Globus pallidus (tissue), 1 donor: ENCODE results near the gene CCIN.
A peak's percentile ranks its signal among the peaks of the same experiment; 100 is the strongest.
"Not testable (repeated sequence)": the region's sequence is repeated elsewhere in the genome, so short reads cannot be mapped to it uniquely, and the experiment has no call there.

Experiments
- DNase-seq: peaks from one replicate; pipeline ENCODE4 v3.0.0-alpha.2; 2015; ENCODE audit warnings: low spot score

CCIN gene

DNA sequence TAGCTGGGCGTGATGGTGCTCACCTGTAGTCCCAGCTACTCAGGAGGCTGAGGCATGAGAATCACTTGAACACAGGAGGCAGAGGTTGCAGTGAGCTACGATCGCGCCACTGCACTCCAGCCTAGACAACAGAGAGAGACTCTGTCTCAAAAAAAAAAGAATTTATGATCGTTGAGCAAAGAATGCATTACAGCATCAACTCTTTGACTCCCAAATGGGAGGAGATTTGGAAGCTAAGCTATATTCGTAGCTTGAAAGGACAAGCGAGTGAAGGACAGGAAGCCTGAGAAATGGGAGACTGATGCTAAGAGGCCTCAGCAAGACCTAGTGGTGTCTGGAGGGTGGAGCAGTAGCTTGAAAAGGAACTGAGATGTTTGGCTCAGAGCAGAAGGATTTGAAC is 10.3 kb upstream of the CCIN start:
- DNase-seq, result no peak

- DNase-seq, result not testable (repeated sequence)
Measured at GRCh38 chr9:36159509-36159908, 9.7 kb upstream of the CCIN start.

GRCh38 chr9:36160126-36160525 is 9.1 kb upstream of the CCIN start:
- not testable (repeated sequence) for DNase-seq

GRCh38 chr9:36161187-36161586 is 8.0 kb upstream of the CCIN start:
- DNase-seq, result no peak

GRCh38 chr9:36162211-36162738 is 6.9 kb upstream of the CCIN start:
- no peak for DNase-seq

DNA sequence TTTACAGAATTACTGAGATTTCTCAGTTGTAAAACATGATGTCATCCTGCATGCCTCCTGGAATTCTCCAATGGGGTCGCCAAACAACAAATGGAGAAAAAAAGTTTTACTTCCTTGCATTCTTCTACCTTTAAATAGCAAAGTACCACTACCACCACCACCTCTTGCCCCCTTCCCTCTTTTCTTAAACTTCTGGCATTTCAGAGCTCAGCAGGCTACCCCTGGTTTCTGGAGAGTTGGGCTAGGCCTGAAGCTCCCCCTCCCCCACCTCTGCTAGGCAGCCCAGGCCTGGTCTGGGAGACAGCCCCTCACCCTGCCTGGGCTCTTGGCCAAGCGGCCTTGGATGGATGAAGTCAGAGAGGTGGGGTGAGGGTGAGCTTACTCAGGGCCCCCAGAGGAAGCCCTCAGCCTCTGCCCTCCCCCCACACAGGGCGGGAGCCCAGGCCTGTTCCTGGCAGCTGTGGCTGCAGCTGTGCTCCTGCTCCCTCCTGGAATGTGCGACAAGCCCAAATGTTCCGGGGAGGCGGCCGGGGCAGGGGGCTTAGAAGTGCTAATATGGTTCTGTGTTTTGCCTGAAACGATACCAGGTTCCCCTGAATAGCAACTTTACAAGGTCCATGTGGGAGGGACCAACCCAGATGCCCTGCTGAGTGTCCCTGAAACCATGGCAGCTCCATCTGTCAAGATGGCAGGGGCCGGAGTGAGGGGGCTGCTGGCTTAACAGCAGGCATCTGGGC is 6.0 kb upstream of the CCIN start:
- DNase-seq, result peak; percentile 73

DNA sequence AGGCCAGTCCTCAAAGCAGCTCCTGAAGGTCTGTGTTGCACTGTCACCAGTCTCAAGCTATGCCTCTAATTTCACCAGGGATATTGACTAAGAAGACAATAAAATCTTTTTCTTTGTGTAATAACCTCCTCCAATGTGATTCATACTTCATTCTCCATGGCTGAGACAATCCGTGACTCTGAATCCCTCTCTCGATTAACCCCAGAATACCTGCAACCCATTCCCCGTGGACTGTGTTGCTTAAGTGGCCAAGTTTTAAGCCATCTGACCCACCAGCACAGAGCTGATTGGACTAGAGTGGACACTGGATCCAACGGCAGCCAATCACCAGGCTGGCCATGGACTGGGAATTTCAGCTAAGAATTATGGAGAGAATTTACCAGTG is 5.4 kb upstream of the CCIN start:
- DNase-seq, result no peak

GRCh38 chr9:36164372-36164771 is 4.8 kb upstream of the CCIN start:
- DNase-seq, result no peak

DNA sequence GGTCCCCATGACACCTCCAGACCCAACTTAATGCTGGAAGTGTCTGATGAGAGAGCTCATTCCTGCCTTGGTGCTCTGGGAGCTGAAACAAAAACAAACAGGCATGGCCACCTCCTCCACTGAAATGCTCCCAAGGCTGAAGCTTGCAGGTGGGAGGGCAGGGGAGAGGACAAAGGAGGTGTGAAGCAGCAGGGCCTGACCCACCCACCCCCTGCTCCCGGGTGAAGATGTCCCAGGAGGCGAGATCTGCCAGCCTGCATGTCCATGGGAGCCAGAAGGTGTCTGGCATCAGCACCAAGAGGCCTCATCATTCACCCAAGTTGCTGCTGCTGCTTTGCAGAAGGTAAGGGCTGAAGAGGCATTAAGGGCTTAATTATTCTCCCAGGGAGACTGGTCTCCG is 4.2 kb upstream of the CCIN start:
- no peak for DNase-seq

DNA sequence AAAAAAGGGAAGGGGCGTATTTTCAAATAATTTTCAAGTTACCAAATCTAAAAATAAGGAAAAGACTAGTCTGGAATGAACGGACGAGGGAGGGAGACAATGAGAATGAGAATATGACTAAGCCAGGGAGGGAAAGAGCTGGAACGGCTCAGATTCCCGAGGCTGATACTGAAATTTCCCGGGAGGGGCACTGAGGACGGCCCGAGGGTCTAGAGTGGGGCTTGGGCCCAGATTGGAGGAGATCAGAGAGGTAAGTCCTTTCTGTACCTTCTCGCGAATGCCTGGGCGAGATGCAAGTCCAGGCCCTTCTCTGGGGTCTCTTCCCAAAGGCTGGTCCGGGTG is 3.4 kb upstream of the CCIN start:
- no peak for DNase-seq

DNA sequence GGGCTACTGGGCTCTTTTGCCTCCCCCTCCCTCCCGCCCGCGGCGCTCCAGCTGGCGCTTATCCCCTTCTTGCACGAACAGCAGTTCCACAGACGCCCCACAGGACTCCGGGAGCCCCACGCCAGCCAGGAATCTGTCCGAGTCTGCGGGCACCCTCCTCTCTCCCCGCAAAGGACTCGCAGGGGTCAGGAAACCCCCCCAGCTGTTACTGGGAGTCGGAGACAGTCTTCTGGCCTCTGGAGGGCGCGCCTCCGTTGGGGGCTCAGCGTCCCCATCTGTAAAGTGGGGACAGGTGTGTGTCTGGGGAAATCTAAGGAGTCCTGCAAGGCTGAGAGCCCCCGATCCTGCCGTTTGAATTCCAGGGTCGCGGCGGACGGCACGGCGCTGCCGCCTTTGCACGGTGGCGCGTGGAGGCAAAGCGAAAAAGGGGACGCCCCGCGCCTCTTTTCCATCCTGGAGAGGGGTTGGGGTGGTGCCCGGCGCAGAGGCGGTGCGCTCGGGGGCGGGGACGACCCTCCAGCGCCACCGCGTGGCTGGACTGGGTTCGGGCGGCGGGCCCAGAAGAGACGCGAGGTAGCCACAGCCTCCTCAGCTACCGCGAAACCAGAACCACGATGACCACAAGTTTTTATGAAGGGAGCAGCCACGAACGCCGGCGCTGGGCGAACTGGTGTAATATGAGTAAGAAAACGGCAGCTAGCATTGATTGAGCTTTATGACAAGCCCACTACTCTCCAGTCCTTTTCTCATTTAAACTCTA is 2.8 kb upstream of the CCIN start:
- DNase-seq, result peak; percentile 77

GRCh38 chr9:36169708-36170107 is 520 bp downstream of the CCIN start:
- DNase-seq, result no peak

- DNase-seq, result no peak
Measured at GRCh38 chr9:36170531-36170930, 1.3 kb downstream of the CCIN start.

DNA sequence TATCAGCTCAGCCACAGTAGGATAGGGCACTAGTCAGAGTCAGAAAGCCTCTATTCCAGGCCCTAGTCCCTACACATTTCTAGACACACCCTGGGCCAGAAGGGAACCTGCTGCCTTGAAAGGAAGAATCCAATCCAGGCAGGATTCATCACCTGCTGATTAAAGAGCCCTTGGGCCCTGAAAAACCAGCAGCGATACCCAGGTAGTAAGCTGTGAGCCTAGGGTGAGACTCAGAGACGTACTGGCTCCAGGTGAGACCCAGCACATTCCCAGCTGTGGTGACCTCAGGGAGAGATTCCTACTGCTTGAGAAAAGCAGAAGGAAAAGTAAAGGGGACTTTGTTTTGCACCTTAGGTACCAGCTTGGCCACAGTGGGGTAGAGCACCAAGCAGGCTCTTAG is 4.7 kb downstream of the CCIN start:
- no peak for DNase-seq

GRCh38 chr9:36174271-36174670 is 5.1 kb downstream of the CCIN start:
- no peak for DNase-seq

- no peak for DNase-seq
Measured at GRCh38 chr9:36174731-36175130, 5.5 kb downstream of the CCIN start.

DNA sequence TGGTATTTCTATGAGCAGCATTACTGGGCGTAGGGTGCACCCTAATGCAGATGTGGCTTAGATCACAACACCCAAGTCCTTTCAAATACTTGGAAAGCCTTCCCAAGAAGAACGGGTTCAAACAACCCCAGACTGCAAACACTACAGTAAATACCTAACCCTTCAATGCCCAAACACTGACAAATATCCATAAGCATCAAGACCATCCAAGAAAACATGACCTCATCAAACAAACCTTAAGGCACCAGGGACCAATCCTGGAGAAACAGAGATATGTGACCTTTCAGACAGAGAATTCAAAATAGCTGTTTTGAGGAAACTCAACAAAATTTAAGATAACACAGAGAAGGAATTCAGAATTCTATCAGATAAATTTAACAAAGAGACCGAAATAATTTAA is 6.0 kb downstream of the CCIN start:
- not testable (repeated sequence) for DNase-seq

DNA sequence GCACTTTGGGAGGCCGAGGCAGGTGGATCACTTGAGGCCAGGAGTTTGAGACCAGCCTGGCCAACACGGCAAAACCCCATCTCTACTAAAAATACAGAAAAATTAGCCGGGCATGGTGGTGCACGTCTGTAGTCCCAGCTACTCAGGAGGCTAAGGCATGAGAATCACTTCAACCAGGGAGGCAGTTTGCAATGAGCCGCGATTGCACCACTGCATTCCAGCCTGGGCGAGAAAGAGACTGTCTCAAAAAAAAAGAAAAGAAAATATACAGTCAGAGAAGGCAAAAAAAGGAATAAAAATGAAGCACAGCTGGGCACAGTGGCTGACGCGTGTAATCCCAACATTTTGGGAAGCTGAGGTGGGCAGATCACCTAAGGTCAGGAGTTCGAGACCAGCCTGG is 7.3 kb downstream of the CCIN start:
- not testable (repeated sequence) for DNase-seq

DNA sequence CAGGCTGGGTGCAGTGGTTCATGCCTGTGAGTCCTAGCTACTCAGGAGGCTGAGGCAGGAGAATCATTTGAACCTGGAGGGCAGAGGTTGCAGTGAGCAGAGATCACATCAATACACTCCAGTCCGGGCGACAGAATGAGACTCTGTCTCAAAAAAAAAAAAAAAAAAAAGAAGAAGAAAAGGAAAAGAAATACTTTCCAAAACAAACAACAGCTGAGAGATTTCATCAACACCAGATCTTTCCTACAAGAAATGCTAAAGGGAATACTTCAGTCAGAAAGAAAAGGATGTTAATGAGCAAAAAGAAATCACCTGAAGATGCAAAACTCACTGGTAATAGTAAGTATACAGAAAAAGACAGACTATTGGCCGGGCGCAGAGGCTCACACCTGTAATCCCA is 8.4 kb downstream of the CCIN start:
- DNase-seq, result no peak

GRCh38 chr9:36180243-36180642 is 11.1 kb downstream of the CCIN start:
- DNase-seq, result not testable (repeated sequence)

GRCh38 chr9:36187414-36187813 is 18.2 kb downstream of the CCIN start:
- no peak for DNase-seq

- no peak for DNase-seq
Measured at GRCh38 chr9:36188212-36188611, 19.0 kb downstream of the CCIN start.

- no peak for DNase-seq
Measured at GRCh38 chr9:36189976-36190375, 20.8 kb downstream of the CCIN start.
